HG03108 (cell line): ENCODE results near the gene LRRC1.

Source experiments
- ATAC-seq: cut with Tn5 transposase; IDR thresholded peaks from one replicate; pipeline ENCODE4 v1.9.1; 2021; ENCODE audit warnings: moderate library complexity; ENCODE audit not compliant: unreplicated experiment

The LRRC1 gene

DNA sequence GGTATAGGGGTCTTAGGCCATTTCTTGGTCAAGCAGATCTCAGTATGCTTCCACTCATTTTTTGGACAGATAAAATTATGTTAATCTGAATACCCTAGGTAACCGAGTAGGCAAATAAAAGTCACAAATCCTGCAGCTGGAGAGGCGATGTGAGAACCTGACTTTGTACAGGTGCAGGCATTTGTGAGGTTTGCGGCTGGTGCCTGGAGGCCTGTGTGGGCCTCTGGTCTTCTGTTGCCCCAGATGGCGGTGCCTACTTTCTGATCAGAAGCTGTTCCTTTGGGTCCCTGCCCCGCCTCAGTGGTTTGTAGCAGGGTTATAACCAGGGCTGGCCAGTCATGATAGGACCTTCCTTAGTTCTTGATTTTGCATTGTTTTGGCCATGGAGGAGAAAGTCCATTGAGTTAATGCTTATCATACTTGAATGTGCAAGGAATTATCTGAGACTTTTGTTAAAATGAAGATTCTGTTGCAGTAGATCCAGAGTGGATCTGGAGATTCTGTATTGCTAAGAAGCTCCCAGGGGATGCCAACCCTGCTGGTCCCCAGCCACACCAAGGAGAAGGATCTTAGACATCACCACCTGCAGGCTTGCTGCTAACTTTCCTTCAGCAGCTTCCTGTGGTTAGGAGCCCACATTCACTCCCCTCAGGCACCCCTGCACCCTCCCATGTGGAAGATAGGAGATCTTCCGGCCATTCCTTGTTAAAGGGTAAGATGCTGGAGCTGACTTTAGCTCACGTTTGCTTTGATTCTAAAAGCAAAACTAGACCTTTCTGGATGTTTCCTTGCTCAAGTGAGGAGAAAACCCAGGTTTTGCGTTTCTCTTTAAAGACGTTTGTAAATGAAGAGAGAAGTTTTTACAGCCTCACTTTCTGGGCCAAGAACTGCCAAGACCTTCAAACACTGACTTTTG is 50.7 kb downstream of the LRRC1 start:
- ATAC-seq, result no peak

DNA sequence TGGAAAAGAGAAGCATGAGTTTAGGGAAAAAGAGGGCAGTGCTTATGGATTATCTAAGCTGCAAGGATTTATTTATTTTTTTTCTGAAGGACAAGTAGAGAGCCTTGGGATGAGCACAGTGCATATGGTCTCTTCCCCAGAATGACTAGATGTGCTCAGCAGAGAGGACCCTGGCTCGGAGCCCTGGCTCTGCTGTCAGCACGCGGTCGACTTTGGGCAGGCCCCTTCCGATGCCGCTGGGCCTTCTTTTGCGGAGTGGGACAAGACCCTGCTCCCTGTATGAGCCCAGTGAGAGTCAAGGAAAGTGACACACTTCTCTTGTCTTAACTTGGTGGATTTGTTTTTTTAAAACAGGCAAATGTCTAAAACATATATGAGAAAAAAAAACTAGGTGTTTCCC is 51.4 kb downstream of the LRRC1 start:
- ATAC-seq, result no peak

DNA sequence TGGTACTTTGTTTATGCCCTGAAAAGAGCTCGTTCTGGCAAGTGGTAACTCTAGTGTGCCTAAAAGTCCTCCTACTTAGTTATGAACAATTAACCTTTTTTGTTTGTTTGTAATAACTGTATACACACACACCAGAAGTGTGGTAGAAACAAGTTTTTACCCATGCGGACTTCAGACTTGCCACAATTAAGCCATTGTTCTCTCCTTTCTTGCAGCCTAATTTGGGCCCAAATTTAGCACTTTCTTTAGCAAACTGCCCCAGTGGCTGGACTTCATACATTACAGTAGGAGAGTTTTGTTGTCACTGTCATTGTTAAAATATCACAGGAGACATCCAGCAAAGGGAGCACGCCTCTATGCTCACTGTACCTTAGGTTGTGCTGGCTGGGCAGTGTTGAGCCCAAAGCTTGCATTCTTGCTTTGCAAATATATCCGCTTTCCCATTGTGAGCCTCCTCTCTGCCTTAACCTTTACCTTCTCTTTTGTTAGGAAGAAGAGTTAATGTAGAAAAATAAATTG is 53.0 kb downstream of the LRRC1 start:
- no peak for ATAC-seq

DNA sequence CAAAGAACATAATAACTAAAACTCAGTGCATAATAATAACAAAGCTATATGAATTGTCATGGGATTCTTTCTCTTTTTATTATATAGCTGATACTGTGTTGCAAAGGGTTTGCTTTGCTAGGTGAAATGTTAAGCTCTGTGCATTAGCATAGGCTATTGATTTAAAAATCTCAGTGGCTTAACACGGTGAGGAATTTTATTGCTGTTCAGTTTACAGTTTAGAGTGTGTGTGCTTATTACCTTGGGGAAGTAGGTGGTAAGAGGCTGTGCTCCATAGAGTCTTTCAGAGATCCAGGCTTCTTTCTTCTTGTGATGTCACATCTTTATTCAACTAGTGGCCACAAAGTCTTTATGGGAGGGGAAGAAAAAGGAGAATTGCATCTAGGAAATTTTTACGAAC is 55.7 kb downstream of the LRRC1 start:
- ATAC-seq, result no peak

DNA sequence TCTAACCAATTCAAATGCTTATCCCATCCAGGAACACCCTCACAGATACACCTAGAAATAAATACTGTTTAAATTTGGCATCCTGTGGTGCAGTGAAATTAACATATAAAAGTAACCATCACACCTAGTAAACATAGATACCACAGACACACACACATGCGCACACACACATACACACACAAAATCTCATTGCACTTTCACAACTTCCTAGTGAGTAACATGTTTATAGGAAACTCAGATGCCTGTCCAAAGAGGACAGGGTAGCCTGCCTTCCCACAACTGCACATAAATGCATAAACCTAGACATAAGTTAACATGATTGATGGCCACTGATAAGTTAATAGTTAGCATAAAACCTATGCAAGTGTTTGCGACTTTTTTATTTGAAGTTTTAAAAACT is 56.8 kb downstream of the LRRC1 start:
- ATAC-seq, result no peak

DNA sequence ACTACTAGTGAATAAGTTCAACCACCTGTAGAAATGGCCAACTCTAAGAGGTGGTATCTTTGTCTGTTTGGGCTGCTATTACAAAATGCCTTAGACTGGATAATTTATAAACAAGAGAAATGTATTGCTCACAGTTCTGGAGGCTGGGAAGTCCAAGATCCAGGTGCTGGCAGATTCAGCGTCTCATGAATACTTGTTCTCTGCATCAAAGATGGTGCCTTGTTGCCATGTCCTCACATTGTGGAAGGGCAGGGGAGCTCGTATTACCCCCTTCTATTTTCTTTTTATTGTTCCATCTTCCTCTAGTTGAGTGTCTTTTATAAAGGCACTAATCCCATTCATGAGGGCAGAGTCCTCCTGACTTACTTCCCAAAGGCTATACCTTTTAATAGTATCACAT is 58.0 kb downstream of the LRRC1 start:
- ATAC-seq, result no peak

DNA sequence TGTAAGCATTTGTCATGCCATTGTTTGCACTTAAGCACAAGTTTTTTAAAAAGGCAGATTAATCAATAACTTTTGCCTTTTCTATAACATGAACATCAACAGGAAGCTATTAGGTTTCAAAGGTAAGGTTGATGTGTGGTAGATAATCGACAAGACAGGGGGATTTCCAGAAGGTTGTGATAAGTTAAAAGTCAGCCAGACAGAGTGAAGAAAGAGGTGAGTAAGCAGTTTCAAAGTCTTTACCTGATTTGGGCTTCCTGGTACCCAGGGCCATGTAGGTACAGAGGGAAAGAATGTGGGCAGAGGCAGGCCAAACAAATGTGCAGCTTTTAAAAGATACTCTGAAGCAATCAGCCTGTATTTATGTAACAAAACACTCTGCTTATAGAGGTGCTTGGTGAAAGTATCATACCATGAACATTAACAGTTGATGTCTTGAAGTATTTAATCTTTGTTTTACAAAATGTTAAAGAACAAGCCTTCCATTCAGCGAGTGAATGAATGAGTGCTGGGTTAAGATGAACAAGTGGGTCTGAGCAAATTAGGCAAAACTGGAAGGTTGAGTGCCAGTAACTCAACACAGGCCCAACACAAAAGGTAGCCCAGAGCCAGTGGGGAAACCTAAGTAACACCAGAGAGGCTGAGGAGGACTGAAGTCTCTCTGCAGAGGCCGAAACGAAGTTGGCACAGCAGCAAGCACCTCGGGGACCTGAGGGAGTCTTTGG is 60.2 kb downstream of the LRRC1 start:
- peak; percentile 96 for ATAC-seq

DNA sequence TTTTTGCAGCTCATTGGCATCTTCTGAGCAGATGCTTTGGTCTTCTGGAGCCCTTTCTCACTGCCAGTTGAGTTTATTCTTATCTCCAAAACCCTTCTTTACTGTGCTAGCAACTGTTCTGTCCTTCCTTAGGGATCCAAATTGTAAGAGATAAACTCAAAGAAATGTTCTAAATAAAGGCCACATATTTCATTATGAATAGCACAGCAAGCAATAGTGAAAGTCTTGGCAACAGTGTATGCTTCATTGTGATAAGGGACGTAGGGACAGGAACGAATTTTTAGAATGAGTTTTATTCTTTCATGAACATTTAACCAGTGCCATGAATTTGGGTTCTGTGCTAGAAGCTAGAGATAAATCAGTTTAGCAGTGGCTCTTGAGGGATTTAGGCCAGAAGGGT is 61.1 kb downstream of the LRRC1 start:
- no peak for ATAC-seq

DNA sequence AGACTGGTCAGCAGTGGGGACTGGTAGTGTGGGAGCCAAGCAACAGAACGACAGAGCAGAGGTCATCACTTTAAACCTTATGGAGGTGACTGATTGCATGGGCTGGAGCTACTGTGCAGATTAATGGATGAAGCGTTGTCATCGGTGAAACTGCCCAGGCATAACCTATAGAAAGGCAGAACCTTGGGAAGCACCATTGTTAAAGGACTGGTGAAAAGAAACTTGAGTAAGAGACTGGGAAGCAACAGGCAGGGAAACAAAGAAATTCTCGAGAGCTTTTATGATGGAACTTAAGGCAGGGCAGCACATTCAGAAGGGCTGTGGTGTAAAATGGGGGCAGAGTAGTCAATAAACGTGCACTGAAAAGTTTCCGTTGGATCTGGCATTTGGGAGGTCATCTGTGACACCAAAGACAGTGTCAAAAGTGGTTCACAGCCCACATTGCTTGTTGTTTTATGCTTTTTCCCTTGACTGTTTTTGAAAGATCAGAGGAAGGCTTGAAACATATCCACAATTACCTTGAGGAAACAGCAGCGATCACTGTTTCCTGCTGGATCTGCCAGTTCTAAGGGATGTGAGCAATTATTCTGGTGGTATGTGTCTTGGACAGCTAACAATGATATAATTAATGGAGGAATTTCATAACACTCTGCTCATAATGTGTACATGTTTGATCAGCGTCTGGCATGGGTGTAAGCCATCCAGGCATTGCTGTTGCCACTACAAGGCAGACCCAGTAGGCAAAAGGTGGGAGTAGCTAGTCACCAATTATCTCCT is 62.7 kb downstream of the LRRC1 start:
- ATAC-seq, result no peak

DNA sequence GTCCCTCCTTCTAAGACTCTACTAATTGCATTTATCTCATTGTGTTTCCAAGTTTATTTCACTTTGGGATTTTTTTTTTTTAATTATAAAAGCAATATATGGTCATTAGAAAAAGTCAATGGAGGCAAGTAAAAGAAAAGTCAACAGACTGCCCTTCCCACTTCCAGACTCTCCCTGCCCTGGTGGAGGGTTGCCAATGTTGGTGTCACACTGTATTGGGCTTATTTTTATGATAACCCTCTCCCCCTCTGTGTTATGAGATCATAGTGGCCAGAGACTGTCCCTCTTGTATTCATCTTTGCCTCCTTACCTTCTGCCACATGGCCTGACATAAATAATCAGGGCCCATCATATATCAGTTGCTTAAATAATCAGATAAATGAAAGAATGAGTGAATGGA is 63.4 kb downstream of the LRRC1 start:
- ATAC-seq, result no peak

DNA sequence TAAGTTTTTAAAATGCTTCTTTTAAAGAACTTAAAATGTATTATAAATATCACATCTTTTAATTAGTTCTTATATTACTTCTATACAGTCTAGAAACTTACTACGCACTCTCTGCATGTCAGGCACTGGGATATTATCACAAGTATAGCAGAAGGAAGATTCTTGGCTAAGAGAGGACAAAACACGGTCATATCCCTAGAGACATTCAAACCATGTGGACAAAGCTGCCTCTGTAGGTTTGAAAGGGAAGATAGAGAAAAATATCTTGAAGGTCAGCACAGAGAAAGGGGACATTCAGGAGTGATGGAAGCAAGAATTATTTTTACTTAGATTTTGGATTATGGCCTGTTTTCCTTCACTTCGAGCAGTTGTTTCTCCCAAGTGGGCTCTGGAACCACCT is 64.1 kb downstream of the LRRC1 start:
- no peak for ATAC-seq

DNA sequence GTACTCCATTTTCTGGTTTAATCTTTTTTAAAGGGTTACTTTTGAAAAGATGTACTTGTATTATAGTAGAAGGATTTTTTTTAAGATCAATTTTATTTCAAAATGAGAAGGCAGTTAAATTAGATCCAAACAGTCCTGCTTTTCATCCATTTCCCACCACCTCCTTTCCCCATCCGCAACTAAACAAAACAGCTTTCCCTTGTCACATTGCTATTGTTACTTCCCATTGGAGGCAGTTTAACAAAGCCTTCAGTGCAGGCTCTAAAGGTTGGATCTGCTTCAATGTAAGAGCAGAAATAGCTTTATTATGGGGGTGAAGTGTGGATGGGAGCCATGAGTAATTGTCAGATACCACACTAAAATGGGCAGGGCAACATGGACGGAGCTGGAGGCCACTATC is 65.7 kb downstream of the LRRC1 start:
- ATAC-seq, result no peak

DNA sequence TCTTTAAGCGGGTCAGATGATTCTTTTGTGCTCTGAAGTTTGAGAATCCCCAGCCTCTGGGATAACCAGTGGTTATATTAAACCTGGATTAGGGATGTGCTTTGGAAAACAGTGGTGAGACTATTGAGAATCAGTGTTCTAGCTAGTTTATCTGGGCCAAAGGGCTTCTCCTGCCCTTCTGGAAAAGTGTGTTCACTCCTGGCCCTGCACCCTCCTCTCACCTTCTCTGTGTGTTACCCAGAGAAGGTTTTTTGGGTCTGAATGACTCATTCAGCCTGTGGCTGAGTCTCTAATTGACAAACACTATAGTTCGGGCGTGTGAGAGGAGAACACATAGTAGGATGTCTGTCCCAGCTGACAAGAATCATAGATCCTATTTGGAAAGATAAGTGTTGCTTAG is 66.7 kb downstream of the LRRC1 start:
- ATAC-seq, result no peak

DNA sequence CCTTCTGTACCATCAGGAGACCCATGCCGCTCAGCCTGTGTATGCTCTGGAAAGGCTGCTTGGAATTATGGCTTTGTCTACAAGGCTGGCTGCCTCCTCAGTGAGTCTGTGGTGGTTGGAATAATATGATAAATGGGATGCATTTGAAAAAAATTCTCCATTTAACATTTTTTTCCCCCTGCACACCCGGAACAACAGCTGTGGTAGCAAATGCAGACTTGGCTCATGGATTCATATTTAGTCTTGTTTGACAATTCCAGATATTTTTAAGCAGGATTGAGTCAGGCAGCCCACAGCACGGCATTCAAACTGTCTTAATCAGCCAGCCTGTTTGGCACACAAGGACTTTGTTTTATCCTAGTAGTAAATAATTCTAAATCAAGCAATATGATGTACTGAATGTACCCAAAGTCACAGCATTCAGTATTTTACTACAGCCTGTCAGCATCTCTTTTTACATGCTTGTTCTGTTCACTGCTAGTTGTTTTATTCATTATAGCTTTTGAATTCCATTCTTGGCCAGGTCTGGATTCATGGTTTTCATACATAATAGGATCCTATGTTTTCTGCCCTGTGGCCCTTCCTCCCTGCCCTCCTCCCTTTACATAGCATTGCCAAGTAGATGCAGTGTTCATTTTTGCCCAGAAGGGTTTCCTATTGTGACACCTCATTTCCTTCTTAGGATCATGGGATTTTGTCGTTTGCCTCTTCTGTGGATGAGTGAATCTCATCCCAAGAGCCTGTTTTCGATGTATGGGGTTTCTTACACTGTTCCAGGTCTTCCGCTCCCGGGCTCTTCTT is 68.1 kb downstream of the LRRC1 start:
- no peak for ATAC-seq

DNA sequence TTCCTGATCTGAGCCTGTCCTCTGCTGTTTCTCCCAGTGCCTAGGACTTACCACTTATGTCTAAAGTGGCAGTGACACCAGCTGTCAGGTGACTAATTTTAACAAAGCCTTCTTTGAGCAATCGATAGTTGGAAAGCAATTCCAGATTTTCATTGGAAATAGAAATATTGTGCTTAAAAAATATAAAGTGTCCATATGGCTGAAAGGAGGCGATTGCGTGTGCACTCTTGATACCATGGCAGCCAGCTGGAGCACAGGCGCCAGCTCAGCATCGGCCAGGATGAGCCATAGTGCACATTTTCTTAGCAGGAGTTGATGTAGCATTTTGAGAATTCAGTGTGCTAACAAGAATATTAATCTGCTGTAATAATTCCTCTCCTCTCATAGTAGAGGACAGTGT is 70.0 kb downstream of the LRRC1 start:
- ATAC-seq, result no peak

DNA sequence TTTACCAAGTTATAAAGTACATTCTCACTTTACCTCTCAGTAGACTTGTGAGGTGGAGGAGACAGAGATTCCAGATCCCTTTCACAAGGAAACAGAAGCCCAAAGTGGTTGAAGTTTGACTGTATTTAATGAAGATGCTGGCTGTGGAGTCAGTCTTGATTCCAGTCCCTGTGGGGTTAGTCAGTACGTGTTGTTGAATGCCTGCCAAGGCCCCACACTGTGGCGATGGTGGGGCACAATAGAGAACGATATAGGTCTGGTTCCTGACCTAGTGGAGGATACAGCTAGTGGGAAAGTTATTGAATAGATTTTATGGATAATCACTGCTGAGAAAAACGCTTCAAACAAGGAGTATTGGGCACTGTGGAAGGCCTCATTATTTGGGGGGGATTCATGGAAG is 71.4 kb downstream of the LRRC1 start:
- no peak for ATAC-seq

DNA sequence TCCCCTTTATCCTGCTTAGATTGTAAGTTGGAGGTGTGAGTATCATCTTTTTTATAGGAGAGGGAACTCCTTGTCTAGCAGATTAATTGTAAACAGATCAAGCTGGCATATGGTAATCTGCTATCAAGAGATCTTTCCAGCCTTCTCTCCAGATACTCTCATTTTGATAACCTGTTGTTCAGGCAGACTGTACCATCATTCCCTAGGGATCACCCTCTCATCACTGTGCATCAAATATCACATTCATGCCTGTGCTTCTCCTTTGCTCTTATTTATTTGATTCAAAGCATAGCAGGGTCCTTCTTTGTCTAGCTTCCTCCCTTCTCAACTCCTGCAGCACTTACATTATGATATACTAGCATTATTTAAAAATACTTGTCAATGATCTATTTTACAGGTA is 73.8 kb downstream of the LRRC1 start:
- ATAC-seq, result no peak

DNA sequence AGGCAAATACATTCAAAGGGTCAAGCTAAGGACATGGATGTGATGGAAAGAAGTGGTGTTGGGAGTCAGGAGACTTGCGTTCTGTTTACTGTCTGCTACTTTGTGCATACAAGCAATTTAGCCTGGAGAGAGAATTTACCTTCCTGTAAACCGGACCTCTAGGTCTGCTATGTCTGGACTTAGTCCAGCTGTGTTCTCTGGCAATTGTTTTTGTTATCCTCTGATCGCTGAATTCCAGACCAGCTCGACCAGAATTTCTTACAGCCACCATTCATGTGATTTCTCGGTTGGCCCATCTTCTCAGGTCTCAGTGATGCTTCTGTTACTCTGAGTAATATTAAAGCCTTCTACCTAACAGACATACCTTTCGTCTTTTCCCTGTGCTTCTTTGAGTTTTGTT is 75.2 kb downstream of the LRRC1 start:
- ATAC-seq, result no peak

DNA sequence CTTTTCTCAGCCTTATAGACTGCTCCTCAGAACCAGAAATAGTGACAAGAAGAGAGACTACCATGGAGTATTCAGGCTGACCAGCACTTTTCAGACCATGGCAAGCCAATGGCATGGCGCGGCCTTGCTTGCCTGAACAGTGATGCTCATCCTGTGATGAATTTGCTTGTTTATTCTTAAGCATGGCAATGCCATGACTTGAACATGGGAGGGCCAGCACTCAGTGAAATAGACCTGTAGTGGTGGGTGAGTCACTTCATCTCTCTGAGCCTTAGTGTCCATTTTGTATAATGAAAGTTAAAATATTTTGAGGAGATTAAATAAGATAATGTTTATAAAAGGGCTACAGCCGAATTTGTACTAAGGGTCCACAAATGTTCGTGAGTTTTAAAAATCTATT is 79.1 kb downstream of the LRRC1 start:
- ATAC-seq, result no peak

DNA sequence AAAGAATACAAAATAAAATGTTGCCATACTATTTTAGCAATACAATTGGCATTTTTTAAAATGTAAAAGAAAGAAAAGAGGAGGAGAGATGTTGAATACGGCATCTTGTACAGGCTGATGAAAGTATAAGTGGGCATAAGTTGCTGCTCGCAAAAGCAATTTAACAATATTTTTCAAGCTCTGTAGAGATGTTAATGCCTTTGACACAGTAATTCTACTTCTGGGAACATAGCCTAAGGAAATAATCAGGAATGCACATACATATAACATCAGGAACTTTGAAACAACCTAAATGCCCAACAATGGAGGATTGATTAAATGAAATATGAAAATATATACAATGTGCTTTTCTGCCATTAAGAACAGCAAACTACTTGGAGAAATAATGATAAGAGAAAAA is 80.2 kb downstream of the LRRC1 start:
- ATAC-seq, result no peak

DNA sequence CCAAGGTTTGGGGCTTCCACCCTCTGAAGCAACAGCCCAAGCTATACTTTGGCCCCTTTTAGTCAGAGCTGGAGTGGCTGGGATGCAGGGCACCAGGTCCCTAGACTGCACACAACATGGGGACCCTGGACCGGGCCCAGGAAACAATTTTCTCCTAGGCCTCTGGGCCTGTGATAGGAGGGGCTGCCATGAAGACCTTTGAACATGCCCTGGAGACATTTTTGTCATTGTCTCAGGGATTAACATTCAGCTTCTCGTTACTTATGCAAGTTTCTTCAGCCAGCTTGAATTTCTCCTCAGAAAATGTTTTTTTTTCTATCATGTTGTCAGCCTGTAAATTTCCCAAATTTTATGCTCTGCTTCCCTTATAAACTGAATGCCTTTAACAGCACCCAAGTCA is 82.3 kb downstream of the LRRC1 start:
- no peak for ATAC-seq
